ENCODE measurements around the gene LYL1.

DNA sequence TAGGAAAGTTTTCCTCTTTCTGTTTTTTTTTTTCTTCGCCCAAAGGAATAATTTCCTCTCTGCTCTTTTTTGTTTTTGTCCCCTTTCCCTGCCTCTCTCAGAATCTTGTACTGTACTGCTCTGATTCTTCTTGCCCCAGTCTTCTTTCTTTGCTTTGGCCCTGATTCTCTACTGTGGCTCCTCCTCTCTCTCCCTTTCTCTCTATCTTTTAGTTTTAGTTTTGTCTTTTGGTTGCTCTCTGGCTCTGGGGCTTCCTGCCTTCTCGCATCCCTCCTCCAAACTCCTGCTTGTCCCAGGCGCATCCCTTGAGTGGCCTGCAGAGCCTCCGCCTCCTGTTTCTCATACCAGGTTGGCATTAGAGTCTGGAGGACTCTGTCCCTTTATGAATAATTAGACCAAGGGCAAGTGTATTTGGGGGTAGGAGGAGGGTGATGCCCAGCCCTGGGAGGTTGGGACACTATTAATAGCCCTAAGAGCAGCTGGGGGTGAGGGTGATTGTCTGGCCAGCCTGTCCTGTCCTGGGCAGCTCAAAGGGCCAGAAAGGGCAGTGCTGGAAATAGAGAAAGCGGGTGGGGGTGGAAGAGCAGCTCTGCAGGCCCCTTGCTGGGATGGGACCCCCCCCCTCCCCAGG, 39.1 kb downstream of the LYL1 start:
- TF ChIP-seq ZNF274 (IDR thresholded peaks at IDR 0.05; ENCODE audit: low read depth, low read length) (no peak), YY1 (IDR thresholded peaks at IDR 0.05; ENCODE audit: insufficient read depth, insufficient read length) (no peak)

All from NT2/D1 (cell line).